H1 (cell line): ENCODE results near the gene HDAC11. TPM values are rescaled to one million over a fixed set of nuclear protein-coding genes. Genes with fewer than 3 reads are reported as not detected.

ENCODE experiments used
- CTCF ChIA-PET: fragments of 300-600 bp; sonication (Branson Sonifier 250); formaldehyde crosslinking; loops from one replicate; lab custom pipeline; 2021; ENCODE audit not compliant: partially characterized antibody; lab: Charles Lee
- POLR2A ChIA-PET: fragments of 300-600 bp; sonication (Branson Sonifier 250); formaldehyde crosslinking; loops from one replicate; lab custom pipeline; 2021; ENCODE audit warnings: inconsistent platforms; ENCODE audit not compliant: partially characterized antibody; lab: Charles Lee
- DNase-seq, 2 experiments: peaks; one replicate each; pipeline versions ENCODE4 v3.0.0 to v3.0.0-alpha.2; 2010 to 2022; ENCODE audit warnings: low spot score in 2 of 2, low read depth in 1 of 2, mixed read lengths in 1 of 2
- FAIRE-seq: peaks from 2 replicates; lab custom pipeline; 2011; peaks lifted over from hg19 to GRCh38; lab: Jason Lieb, UNC
- H2AFZ ChIP-seq: 2 replicates; pipeline ENCODE4 v1.8.1; 2012; ENCODE audit warnings: low read length, inconsistent platforms
- H2AK5ac ChIP-seq: 2 replicates; pipeline ENCODE4 v1.6.1; 2013; ENCODE audit warnings: low read depth, low read length
- H2BK120ac ChIP-seq: replicated peaks from 2 replicates; pipeline ENCODE3; 2013; ENCODE audit warnings: low read depth, low read length, inconsistent platforms
- H2BK12ac ChIP-seq: 2 replicates; pipeline ENCODE4 v1.6.1; 2013; ENCODE audit warnings: low read depth, low read length
- H2BK15ac ChIP-seq: 2 replicates; pipeline ENCODE4 v1.6.1; 2013; ENCODE audit warnings: low read length
- H2BK20ac ChIP-seq: 2 replicates; pipeline ENCODE4 v1.6.1; 2013; ENCODE audit warnings: low read length
- H2BK5ac ChIP-seq: 2 replicates; pipeline ENCODE4 v1.6.1; 2013; ENCODE audit warnings: low read depth, low read length
- H3K14ac ChIP-seq: 2 replicates; pipeline ENCODE4 v1.6.1; 2013; ENCODE audit warnings: inconsistent platforms; ENCODE audit not compliant: insufficient read length
- H3K18ac ChIP-seq: 2 replicates; pipeline ENCODE4 v1.6.1; 2013; ENCODE audit warnings: low read length; ENCODE audit errors: extremely low read depth
- H3K23ac ChIP-seq: 2 replicates; pipeline ENCODE4 v1.6.1; 2013; ENCODE audit warnings: inconsistent platforms; ENCODE audit not compliant: insufficient read length
- H3K23me2 ChIP-seq: 2 replicates; pipeline ENCODE4 v1.6.1; 2013; ENCODE audit warnings: low read depth, low read length
- H3K27ac ChIP-seq: 2 replicates; pipeline ENCODE4 v1.6.1; 2011; ENCODE audit warnings: low read depth, low read length, inconsistent platforms
- H3K27me3 ChIP-seq, 4 experiments: replicated peaks in 1 of 4; 1 replicate in 1 of 4; 2 replicates in 3 of 4; pipeline versions ENCODE4 v1.6.1 to v1.8.1; 2011 to 2013; ENCODE audit warnings: low read length in 3 of 4, mild to moderate bottlenecking in 3 of 4, inconsistent platforms in 2 of 4, mixed read lengths in 2 of 4, moderate library complexity in 1 of 4; ENCODE audit not compliant: control insufficient read depth in 3 of 4, insufficient read depth in 3 of 4; ENCODE audit errors: extremely low read depth in 1 of 4
- H3K36me3 ChIP-seq, 4 experiments: 2 replicates each; pipeline versions ENCODE4 v1.6.1 to v1.8.1; 2011 to 2013; ENCODE audit warnings: mild to moderate bottlenecking in 4 of 4, low read length in 3 of 4, moderate library complexity in 2 of 4, control low read depth in 1 of 4, inconsistent platforms in 1 of 4; ENCODE audit not compliant: insufficient read depth in 4 of 4, control insufficient read depth in 2 of 4
- H3K4ac ChIP-seq: replicated peaks from 2 replicates; pipeline ENCODE3; 2013; ENCODE audit warnings: low read length, low read depth, mixed read lengths, inconsistent platforms; ENCODE audit not compliant: insufficient read length
- H3K4me1 ChIP-seq, 4 experiments: replicated peaks in 1 of 4; 1 replicate in 1 of 4; 2 replicates in 3 of 4; pipeline versions ENCODE4 v1.6.1 to v1.8.1; 2011 to 2013; ENCODE audit warnings: low read length in 3 of 4, inconsistent platforms in 2 of 4, mixed read lengths in 1 of 4; ENCODE audit not compliant: insufficient read depth in 4 of 4, control insufficient read depth in 3 of 4
- H3K4me2 ChIP-seq, 2 experiments: 2 replicates each; pipeline versions ENCODE4 v1.6.1 to v1.8.1; 2011 to 2013; ENCODE audit warnings: low read depth in 2 of 2, low read length in 2 of 2, control low read depth in 1 of 2, inconsistent platforms in 1 of 2, mild to moderate bottlenecking in 1 of 2; ENCODE audit not compliant: insufficient read depth in 1 of 2
- H3K4me3 ChIP-seq, 4 experiments: fragments of 200-600, 300-600 bp in 1 of 4; sonication (generic), shearing (Covaris generic), sonication (Bioruptor Twin) in 1 of 4; 2 replicates each; pipeline versions ENCODE4 v1.5.1 to v1.8.1; 2011 to 2016; ENCODE audit warnings: low read length in 4 of 4, low read depth in 3 of 4, control low read depth in 2 of 4, inconsistent platforms in 2 of 4, mild to moderate bottlenecking in 2 of 4, mixed read lengths in 1 of 4, moderate library complexity in 1 of 4; ENCODE audit not compliant: insufficient read depth in 2 of 4; ENCODE audit errors: extremely low read depth in 1 of 4
- H3K56ac ChIP-seq: replicated peaks from 2 replicates; pipeline ENCODE3; 2013; ENCODE audit warnings: low read depth, mild to moderate bottlenecking, mixed read lengths, low read length, inconsistent platforms; ENCODE audit not compliant: insufficient read length
- H3K79me1 ChIP-seq: 2 replicates; pipeline ENCODE4 v1.6.1; 2013; ENCODE audit warnings: low read depth, low read length, control low read depth
- H3K79me2 ChIP-seq, 2 experiments: 2 replicates each; pipeline versions ENCODE4 v1.6.1 to v1.8.1; 2012 to 2013; ENCODE audit warnings: low read length in 2 of 2, mild to moderate bottlenecking in 2 of 2, inconsistent platforms in 1 of 2; ENCODE audit not compliant: insufficient read depth in 2 of 2, control insufficient read depth in 1 of 2
- H3K9ac ChIP-seq, 4 experiments: replicated peaks in 1 of 4; 1 replicate in 1 of 4; 2 replicates in 3 of 4; pipeline versions ENCODE4 v1.6.1 to v1.8.1; 2011 to 2013; ENCODE audit warnings: low read depth in 3 of 4, low read length in 3 of 4, control low read depth in 2 of 4, mild to moderate bottlenecking in 2 of 4, moderate library complexity in 2 of 4, inconsistent platforms in 1 of 4; ENCODE audit errors: extremely low read depth in 1 of 4
- H3K9me3 ChIP-seq, 2 experiments: 2 replicates each; pipeline versions ENCODE4 v1.6.1 to v1.8.1; 2012 to 2013; ENCODE audit warnings: mild to moderate bottlenecking in 2 of 2, moderate library complexity in 2 of 2, control low read depth in 1 of 2, inconsistent platforms in 1 of 2, low read depth in 1 of 2, low read length in 1 of 2, mixed read lengths in 1 of 2; ENCODE audit not compliant: insufficient read depth in 2 of 2
- H4K20me1 ChIP-seq, 2 experiments: replicated peaks in 1 of 2; 2 replicates each; pipeline versions ENCODE3 to v1.8.1; 2011 to 2013; ENCODE audit warnings: inconsistent platforms in 2 of 2, low read length in 2 of 2, mild to moderate bottlenecking in 1 of 2; ENCODE audit not compliant: insufficient read depth in 2 of 2, control insufficient read depth in 1 of 2
- H4K5ac ChIP-seq: 2 replicates; pipeline ENCODE4 v1.6.1; 2013; ENCODE audit warnings: low read length, low read depth, mixed read lengths, inconsistent platforms; ENCODE audit not compliant: insufficient read length
- H4K8ac ChIP-seq: 2 replicates; pipeline ENCODE4 v1.8.0; 2013; ENCODE audit warnings: mild to moderate bottlenecking, moderate library complexity, low read length, inconsistent platforms; ENCODE audit not compliant: insufficient read depth; ENCODE audit errors: extremely low read depth
- H4K91ac ChIP-seq: replicated peaks from 2 replicates; pipeline ENCODE3; 2013; ENCODE audit warnings: low read length, mixed read lengths, inconsistent platforms; ENCODE audit not compliant: insufficient read length
- GABPA ChIP-seq: IDR thresholded peaks from 2 replicates; pipeline ENCODE4 v1.6.1; 2011; ENCODE audit warnings: mild to moderate bottlenecking, low read length, moderate library complexity, borderline replicate concordance; ENCODE audit not compliant: insufficient read depth
- TCF12 ChIP-seq: IDR thresholded peaks from 2 replicates; pipeline ENCODE4 v1.6.1; 2011; ENCODE audit warnings: low read depth, mild to moderate bottlenecking, low read length
- WGBS, 2 experiments: shearing (Covaris generic) in 1 of 2; methylation state at CpG; one replicate each; pipeline versions ENCODE4 v1.1.6 to v1.1.7; 2013 to 2015; ENCODE audit warnings: low lambda C conversion rate in 2 of 2, mixed read lengths in 2 of 2, inconsistent platforms in 1 of 2, low coverage in 1 of 2, missing lambda C conversion rate in 1 of 2; ENCODE audit not compliant: insufficient replicate concordance in 2 of 2, insufficient coverage in 1 of 2, insufficient read length in 1 of 2; ENCODE audit errors: extremely low coverage in 1 of 2, missing lambda C conversion rate in 1 of 2; 5-methylcytosine and 5-hydroxymethylcytosine counted together
- polyA plus RNA-seq, 7 experiments: library from polyadenylated mRNA; depleted of rRNA in 3 of 7; stranded (reverse) in 5 of 7; unstranded in 2 of 7; fragments of >200 nt in 5 of 7; fragments of 200-250 nt in 2 of 7; gene quantifications; 1 replicate in 5 of 7; 2 replicates in 1 of 7; 4 replicates in 1 of 7; pipeline versions ENCODE4 v1.2.1 to v1.2.3, GENCODE V29; 2011 to 2013; ENCODE audit warnings: missing spikeins in 2 of 7, mixed read lengths in 2 of 7
- total RNA-seq: library from RNA; stranded (reverse); fragmentation: NEBNext Ultra II Directional; extraction: Animal tissue kit (Norgen Biotek cat#: 25700); gene quantifications from 2 replicates; pipeline ENCODE4 v1.2.1, GENCODE V29; 2021

HDAC11 gene
- total and polyA plus RNA-seq, 2 of the 8 experiments (the other 6 are each of a cell fraction or from before 2014, with no cell fraction given), result 6.8 to 7.4 TPM

- H4K91ac ChIP-seq, result no peak overlapping the region
- CTCF ChIA-PET, result interaction anchor here (1.1 to 51.2 kb wide), 9 partner anchors 8 to 115 kb away, joined by 3 to 856 read pairs (median 4); no protein-coding TSS in a partner anchor
- TF ChIP-seq GABPA (0 out of 2 replicates have a peak, but pooled peaks have one; percentile 22), TCF12 (no peak)
- TF ChIP-seq, all 59 proteins: peak for 1
- Histone ChIP-seq H3K4me3 (no peak overlapping the region), H2BK120ac (no peak overlapping the region), H3K79me2 (no peaks in the 10 kb centered on the region), H4K5ac (no peak overlapping the region), H3K36me3 (no peaks in the 10 kb centered on the region), H3K9ac (no peak overlapping the region), H3K27me3 (no peaks in the 10 kb centered on the region), H3K79me1 (no peaks in the 10 kb centered on the region), H3K4ac (no peak overlapping the region), H2BK15ac (no peak overlapping the region), H3K23ac (no peak overlapping the region), H3K4me2 (0 out of 4 replicates have a peak overlapping the region, but pooled peaks of 1 of the 2 experiments have one; percentile 10), H3K23me2 (no peaks in the 10 kb centered on the region), H3K56ac (no peak overlapping the region), H3K14ac (no peak overlapping the region), H3K4me1 (peaks cover 0 to 5% (median 1%) of the 10 kb centered on the region in 4 experiments; a peak in 2 of 7 replicates), H2BK12ac (0 out of 2 replicates have a peak overlapping the region, but pooled peaks have one; percentile 50), H3K18ac (peak overlapping the region; percentile 3; the same call in 1 of the 2 replicates), H2AFZ (peak overlapping the region; percentile 82), H4K20me1 (no peaks in the 10 kb centered on the region), H2AK5ac (no peak overlapping the region), H3K9me3 (no peaks in the 10 kb centered on the region), H2BK5ac (0 out of 2 replicates have a peak overlapping the region, but pooled peaks have one; percentile 5), H3K27ac (no peak overlapping the region), H4K8ac (no peak overlapping the region), H2BK20ac (peak overlapping the region; percentile 87; the same call in 1 of the 2 replicates)
- FAIRE-seq (no peak), DNase-seq (no peak)
- POLR2A ChIA-PET, result interaction anchor here (1.0 to 1.4 kb wide), 2 partner anchors 12 to 37 kb away, joined by 3 read pairs; no protein-coding TSS in a partner anchor
- WGBS, 2 experiments, result 71% methylated on average over 8 of the region's 8 CpGs; no CpG with 5 or more reads in 1 of the 2 experiments
Measured at GRCh38 chr3:13536832-13537231, 56.7 kb downstream of the HDAC11 start.
